GM12891 (cell line): ENCODE data around the gene COMTD1.

ENCODE experiments used
- PAX5 ChIP-seq: IDR thresholded peaks from 2 replicates; pipeline ENCODE4 v1.6.1; 2011; ENCODE audit warnings: low read length, moderate library complexity, mild to moderate bottlenecking; ENCODE audit not compliant: insufficient read depth, severe bottlenecking
- POLR2A ChIP-seq: IDR thresholded peaks from 2 replicates; pipeline ENCODE4 v1.6.1; 2011; ENCODE audit warnings: low read depth, low read length, control low read depth
- POLR2AphosphoS5 ChIP-seq: IDR thresholded peaks from 2 replicates; pipeline ENCODE4 v1.6.1; 2011; ENCODE audit warnings: low read depth, low read length, control low read depth
- POU2F2 ChIP-seq: IDR thresholded peaks from 2 replicates; pipeline ENCODE4 v1.6.1; 2011; ENCODE audit warnings: low read depth, mild to moderate bottlenecking, control low read depth, low read length, moderate library complexity
- SPI1 ChIP-seq: IDR thresholded peaks from 2 replicates; pipeline ENCODE4 v1.6.1; 2011; ENCODE audit warnings: low read depth, low read length, control low read depth
- TAF1 ChIP-seq: IDR thresholded peaks from 2 replicates; pipeline ENCODE4 v1.6.1; 2011; ENCODE audit warnings: low read depth, low read length, control low read depth

DNA sequence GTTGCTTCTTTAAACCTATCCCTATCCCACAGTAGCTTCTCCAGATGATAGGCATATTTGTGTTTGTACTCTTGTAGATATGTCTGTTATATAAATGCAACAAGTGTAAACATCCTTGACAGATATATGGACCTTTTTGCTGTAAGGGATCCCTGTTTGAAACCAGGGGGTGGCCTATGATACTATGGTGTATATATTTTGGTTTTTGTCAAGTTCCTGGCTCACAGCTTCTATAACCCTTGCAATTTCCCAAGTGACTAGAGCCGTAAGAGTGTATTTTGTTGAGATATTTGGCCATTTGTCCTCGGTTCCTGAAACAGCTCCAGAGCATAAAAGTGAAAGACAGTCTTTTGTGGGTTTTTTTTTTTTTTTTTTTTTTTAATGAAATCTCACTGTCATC, 9.7 kb downstream of the COMTD1 start:
- TF ChIP-seq POLR2A (no peak), SPI1 (no peak), POLR2AphosphoS5 (no peak), POU2F2 (no peak), TAF1 (no peak), PAX5 (no peak)
